GM21529 (cell line): ENCODE data around the gene MTHFD2L.
"Not testable (repeated sequence)": the region's sequence is repeated elsewhere in the genome, so short reads cannot be mapped to it uniquely, and the experiment has no call there.

Experiments
- ATAC-seq: cut with Tn5 transposase; IDR thresholded peaks from one replicate; pipeline ENCODE4 v1.9.1; 2021; ENCODE audit not compliant: unreplicated experiment

The MTHFD2L gene

GRCh38 chr4:74181219-74181618, 23.3 kb downstream of the MTHFD2L start:
- no peak for ATAC-seq

GRCh38 chr4:74188912-74189311, 31.0 kb downstream of the MTHFD2L start:
- no peak for ATAC-seq

- ATAC-seq: peak; percentile 59
Measured at GRCh38 chr4:74189331-74190043, 31.6 kb downstream of the MTHFD2L start.

GRCh38 chr4:74190332-74190731, 32.4 kb downstream of the MTHFD2L start:
- no peak for ATAC-seq

GRCh38 chr4:74190919-74191397, 33.0 kb downstream of the MTHFD2L start:
- no peak for ATAC-seq

- ATAC-seq: peak; percentile 79
Measured at GRCh38 chr4:74197080-74197479, 39.2 kb downstream of the MTHFD2L start.

- no peak for ATAC-seq
Measured at GRCh38 chr4:74202062-74202586, 44.2 kb downstream of the MTHFD2L start.

GRCh38 chr4:74203467-74203866, 45.5 kb downstream of the MTHFD2L start:
- ATAC-seq: no peak

- ATAC-seq: no peak
Measured at GRCh38 chr4:74205046-74205445, 47.1 kb downstream of the MTHFD2L start.

- ATAC-seq: no peak
Measured at GRCh38 chr4:74205559-74205958, 47.6 kb downstream of the MTHFD2L start.

- peak; percentile 83 for ATAC-seq
Measured at GRCh38 chr4:74206088-74206825, 48.3 kb downstream of the MTHFD2L start.

GRCh38 chr4:74214457-74215159, 56.7 kb downstream of the MTHFD2L start:
- not testable (repeated sequence) for ATAC-seq

- ATAC-seq: not testable (repeated sequence)
Measured at GRCh38 chr4:74215236-74215635, 57.3 kb downstream of the MTHFD2L start.

GRCh38 chr4:74217365-74217764, 59.4 kb downstream of the MTHFD2L start:
- ATAC-seq: no peak

- no peak for ATAC-seq
Measured at GRCh38 chr4:74218201-74218600, 60.3 kb downstream of the MTHFD2L start.

GRCh38 chr4:74219240-74219639, 61.3 kb downstream of the MTHFD2L start:
- no peak for ATAC-seq

GRCh38 chr4:74223098-74223497, 65.2 kb downstream of the MTHFD2L start:
- ATAC-seq: no peak

GRCh38 chr4:74223801-74224200, 65.9 kb downstream of the MTHFD2L start:
- ATAC-seq: no peak

GRCh38 chr4:74228691-74229640, 71.0 kb downstream of the MTHFD2L start:
- ATAC-seq: peak; percentile 88

- ATAC-seq: no peak
Measured at GRCh38 chr4:74230902-74231499, 73.1 kb downstream of the MTHFD2L start.
